NCI-H2107 (cell line): ENCODE measurements around the gene NOTCH4.
"Not testable (repeated sequence)": the region's sequence is repeated elsewhere in the genome, so short reads cannot be mapped to it uniquely, and the experiment has no call there.

ENCODE experiments used
- DNase-seq: peaks from one replicate; lab custom pipeline; 2025; lab: John Stamatoyannopoulos, UW

NOTCH4 gene

GRCh38 chr6:32216998-32217397 is 6.9 kb downstream of the NOTCH4 start:
- DNase-seq: no peak

- no peak for DNase-seq
Measured at GRCh38 chr6:32216285-32216684, 7.6 kb downstream of the NOTCH4 start.

GRCh38 chr6:32215617-32216016 is 8.2 kb downstream of the NOTCH4 start:
- DNase-seq: no peak

- DNase-seq: no peak
Measured at GRCh38 chr6:32214126-32214525, 9.7 kb downstream of the NOTCH4 start.

GRCh38 chr6:32213649-32214048 is 10.2 kb downstream of the NOTCH4 start:
- no peak for DNase-seq

- DNase-seq: no peak
Measured at GRCh38 chr6:32212076-32212760, 11.6 kb downstream of the NOTCH4 start.

- DNase-seq: not testable (repeated sequence)
Measured at GRCh38 chr6:32211432-32211831, 12.4 kb downstream of the NOTCH4 start.

GRCh38 chr6:32210191-32210601 is 13.7 kb downstream of the NOTCH4 start:
- no peak for DNase-seq

GRCh38 chr6:32208996-32209395 is 14.9 kb downstream of the NOTCH4 start:
- no peak for DNase-seq

- DNase-seq: no peak
Measured at GRCh38 chr6:32204268-32204715, 19.6 kb downstream of the NOTCH4 start.

- no peak for DNase-seq
Measured at GRCh38 chr6:32203426-32204267, 20.2 kb downstream of the NOTCH4 start.

- no peak for DNase-seq
Measured at GRCh38 chr6:32202186-32202585, 21.7 kb downstream of the NOTCH4 start.

- DNase-seq: no peak
Measured at GRCh38 chr6:32200711-32201475, 23.0 kb downstream of the NOTCH4 start.

GRCh38 chr6:32198866-32199265 is 25.0 kb downstream of the NOTCH4 start:
- DNase-seq: no peak

- DNase-seq: no peak
Measured at GRCh38 chr6:32198345-32198696, 25.5 kb downstream of the NOTCH4 start.

- DNase-seq: no peak
Measured at GRCh38 chr6:32196682-32197616, 26.9 kb downstream of the NOTCH4 start.

GRCh38 chr6:32195902-32196681 is 27.8 kb downstream of the NOTCH4 start:
- peak; percentile 28 for DNase-seq

GRCh38 chr6:32195652-32195901 is 28.3 kb downstream of the NOTCH4 start:
- peak; percentile 89 for DNase-seq

- no peak for DNase-seq
Measured at GRCh38 chr6:32194825-32195651, 28.8 kb downstream of the NOTCH4 start.

GRCh38 chr6:32194388-32194787 is 29.5 kb downstream of the NOTCH4 start:
- no peak for DNase-seq
